Inflammatory macrophage treated with lipopolysaccharide for 1 hour (primary cell): ENCODE results near the gene BBS9.
A peak's percentile ranks its signal among the peaks of the same experiment; 100 is the strongest.

Source experiments
- DNase-seq, 2 donors: peaks; one replicate each; pipeline ENCODE4 v3.0.0-alpha.2; 2020 to 2022

The BBS9 gene

GRCh38 chr7:33379891-33380525 is 250.6 kb downstream of the BBS9 start:
- no peak for DNase-seq

- DNase-seq = no peak
Measured at GRCh38 chr7:33388332-33388731, 259.0 kb downstream of the BBS9 start.

GRCh38 chr7:33392148-33392547 is 262.8 kb downstream of the BBS9 start:
- no peak for DNase-seq

GRCh38 chr7:33393770-33394169 is 264.4 kb downstream of the BBS9 start:
- no peak for DNase-seq

- no peak for DNase-seq
Measured at GRCh38 chr7:33395340-33395739, 266.0 kb downstream of the BBS9 start.

- no peak for DNase-seq
Measured at GRCh38 chr7:33399528-33400213, 270.3 kb downstream of the BBS9 start.

- no peak for DNase-seq
Measured at GRCh38 chr7:33400214-33400538, 270.8 kb downstream of the BBS9 start.

- no peak for DNase-seq
Measured at GRCh38 chr7:33410266-33410665, 280.9 kb downstream of the BBS9 start.

- no peak for DNase-seq
Measured at GRCh38 chr7:33411020-33411419, 281.7 kb downstream of the BBS9 start.

GRCh38 chr7:33412331-33412730 is 283.0 kb downstream of the BBS9 start:
- no peak for DNase-seq

- DNase-seq = no peak
Measured at GRCh38 chr7:33418251-33418701, 288.9 kb downstream of the BBS9 start.

- no peak for DNase-seq
Measured at GRCh38 chr7:33420311-33420940, 291.1 kb downstream of the BBS9 start.

GRCh38 chr7:33421429-33421828 is 292.1 kb downstream of the BBS9 start:
- DNase-seq = no peak

- no peak for DNase-seq
Measured at GRCh38 chr7:33422141-33422540, 292.8 kb downstream of the BBS9 start.

GRCh38 chr7:33422825-33423645 is 293.7 kb downstream of the BBS9 start:
- DNase-seq = no peak

- DNase-seq = peak; percentile 10 to 51
Measured at GRCh38 chr7:33423646-33424020, 294.3 kb downstream of the BBS9 start.

GRCh38 chr7:33425395-33425794 is 296.0 kb downstream of the BBS9 start:
- DNase-seq = no peak

GRCh38 chr7:33425929-33426678 is 296.7 kb downstream of the BBS9 start:
- no peak for DNase-seq

- no peak for DNase-seq
Measured at GRCh38 chr7:33428415-33428814, 299.1 kb downstream of the BBS9 start.

- no peak for DNase-seq
Measured at GRCh38 chr7:33431543-33431942, 302.2 kb downstream of the BBS9 start.

- DNase-seq = no peak
Measured at GRCh38 chr7:33432821-33433220, 303.5 kb downstream of the BBS9 start.

- no peak for DNase-seq
Measured at GRCh38 chr7:33433357-33433756, 304.0 kb downstream of the BBS9 start.

GRCh38 chr7:33444511-33444910 is 315.1 kb downstream of the BBS9 start:
- no peak for DNase-seq
